HepG2 (cell line): ENCODE results near the gene RGS2. TPM values are rescaled to one million over a fixed set of nuclear protein-coding genes. Genes with fewer than 3 reads are reported as not detected.

Experiments used
- ATAC-seq: fragments of 200-7000 bp; cut with Tn5 transposase; 3 replicates; pipeline ENCODE4 v1.9.1; 2020; ENCODE audit warnings: mild to moderate bottlenecking, moderate library complexity
- BruUV-seq: library from RNA; stranded (reverse); fragments of 400-500 nt; replicated peaks from 2 replicates; lab custom pipeline; 2021; lab: Mats Ljungman, UMichigan
- CTCF ChIA-PET: fragments of 300-600 bp; formaldehyde crosslinking; extraction: SDS; loops from one replicate; lab custom pipeline; 2021; ENCODE audit warnings: low total read pairs, inconsistent platforms, low intra/inter-chr PET ratio; lab: Yijun Ruan, JAX
- POLR2A ChIA-PET: fragments of 350-600 bp; sonication (Branson Sonifier 250); formaldehyde crosslinking; loops from one replicate; lab custom pipeline; 2020; ENCODE audit warnings: antibody characterized with exemption, inconsistent platforms; lab: Yijun Ruan, JAX
- DNase-seq: peaks from one replicate; pipeline ENCODE4 v3.0.0-alpha.2; 2015; ENCODE audit warnings: low spot score
- FAIRE-seq: peaks from 3 replicates; lab custom pipeline; 2011; peaks lifted over from hg19 to GRCh38; lab: Jason Lieb, UNC
- H2AFZ ChIP-seq: one replicate; pipeline ENCODE4 v1.6.1; 2011; ENCODE audit warnings: low read length, inconsistent platforms
- H3K27ac ChIP-seq: fragments of 300-600 bp; 3 replicates; pipeline ENCODE4 v1.8.0; 2011; ENCODE audit warnings: mixed run types, mild to moderate bottlenecking, mixed read lengths, low read length, inconsistent platforms; ENCODE audit not compliant: insufficient read depth; ENCODE audit errors: extremely low read length
- H3K27me3 ChIP-seq, 2 experiments: fragments of 200-600 bp in 1 of 2; 2 replicates in 1 of 2; 3 replicates in 1 of 2; pipeline versions ENCODE4 v1.6.0 to v1.8.0; 2011; ENCODE audit warnings: low read length in 2 of 2, mild to moderate bottlenecking in 2 of 2, moderate library complexity in 2 of 2, inconsistent platforms in 1 of 2; ENCODE audit not compliant: insufficient read depth in 2 of 2, control insufficient read depth in 1 of 2
- H3K36me3 ChIP-seq, 2 experiments: fragments of 200-600 bp in 1 of 2; replicated peaks in 1 of 2; 2 replicates in 1 of 2; 3 replicates in 1 of 2; pipeline versions ENCODE4 v1.5.1 to v1.8.0; 2011; ENCODE audit warnings: low read length in 2 of 2, inconsistent platforms in 1 of 2; ENCODE audit not compliant: insufficient read depth in 2 of 2, control insufficient read depth in 1 of 2
- H3K4me1 ChIP-seq: 2 replicates; pipeline ENCODE4 v1.5.1; 2012; ENCODE audit warnings: low read length, inconsistent platforms; ENCODE audit not compliant: insufficient read depth
- H3K4me2 ChIP-seq: 2 replicates; pipeline ENCODE4 v1.6.0; 2011; ENCODE audit warnings: low read depth, low read length, inconsistent platforms
- H3K4me3 ChIP-seq, 3 experiments: fragments of 200-600 bp in 1 of 3; sonication (generic), shearing (Covaris generic) in 1 of 3; replicated peaks in 1 of 3; 2 replicates each; pipeline ENCODE4 v1.5.1; 2011 to 2016; ENCODE audit warnings: low read length in 3 of 3, inconsistent platforms in 2 of 3, low read depth in 2 of 3, mild to moderate bottlenecking in 2 of 3, control low read depth in 1 of 3, mixed read lengths in 1 of 3; ENCODE audit not compliant: insufficient read depth in 1 of 3
- H3K79me2 ChIP-seq: one replicate; pipeline ENCODE4 v1.6.1; 2011; ENCODE audit warnings: low read length, inconsistent platforms; ENCODE audit not compliant: insufficient read depth
- H3K9ac ChIP-seq: 2 replicates; pipeline ENCODE4 v1.6.0; 2011; ENCODE audit warnings: mild to moderate bottlenecking, low read depth, low read length, inconsistent platforms; ENCODE audit not compliant: insufficient read depth
- H3K9me3 ChIP-seq: 2 replicates; pipeline ENCODE4 v1.5.1; 2012; ENCODE audit warnings: mild to moderate bottlenecking, low read length
- H4K20me1 ChIP-seq: 2 replicates; pipeline ENCODE4 v1.6.0; 2011; ENCODE audit warnings: inconsistent platforms, mild to moderate bottlenecking, low read length, moderate library complexity; ENCODE audit not compliant: insufficient read depth
- AHDC1 ChIP-seq: sonication (generic); formaldehyde crosslinking; IDR thresholded peaks from 2 replicates; pipeline ENCODE4 v1.5.1; 2020; ENCODE audit warnings: mild to moderate bottlenecking, missing genetic modification reagents, borderline replicate concordance
- ARNT2 ChIP-seq: sonication (generic); formaldehyde crosslinking; IDR thresholded peaks from 2 replicates; pipeline ENCODE4 v1.8.0; 2022; ENCODE audit warnings: mild to moderate bottlenecking, low read depth, missing genetic modification reagents, moderate library complexity
- FOXO1 ChIP-seq: sonication (generic); formaldehyde crosslinking; IDR thresholded peaks from 2 replicates; pipeline ENCODE4 v1.4.0; 2020; ENCODE audit warnings: missing genetic modification reagents
- HNF4A ChIP-seq: sonication (generic); formaldehyde crosslinking; IDR thresholded peaks from 2 replicates; pipeline ENCODE4 v1.4.0; 2020; ENCODE audit warnings: missing genetic modification reagents
- HOMEZ ChIP-seq: IDR thresholded peaks from 2 replicates; pipeline ENCODE4 v1.6.1; 2016; ENCODE audit warnings: low read depth
- MEF2D ChIP-seq: sonication (generic); formaldehyde crosslinking; IDR thresholded peaks from 2 replicates; pipeline ENCODE4 v1.5.1; 2020; ENCODE audit warnings: mild to moderate bottlenecking, missing genetic modification reagents
- ONECUT2 ChIP-seq: sonication (generic); formaldehyde crosslinking; IDR thresholded peaks from 2 replicates; pipeline ENCODE4 v1.4.0; 2020; ENCODE audit warnings: missing genetic modification reagents
- RBM39 ChIP-seq: fragments of 200-400 bp; formaldehyde crosslinking; IDR thresholded peaks from one replicate; pipeline ENCODE4 v1.6.1; 2018; ENCODE audit warnings: antibody characterized with exemption, mild to moderate bottlenecking, low read depth, low read length; ENCODE audit not compliant: poor library complexity, severe bottlenecking
- SNRNP70 ChIP-seq: fragments of 200-400 bp; formaldehyde crosslinking; IDR thresholded peaks from 2 replicates; pipeline ENCODE4 v1.6.1; 2017; ENCODE audit warnings: mild to moderate bottlenecking, low read depth, low read length, moderate library complexity
- SOX13 ChIP-seq, 3 experiments: fragments of 450-650 bp in 1 of 3; sonication (generic) in 1 of 3; formaldehyde crosslinking in 1 of 3; IDR thresholded peaks in 2 of 3; conservative IDR thresholded peaks in 1 of 3; 2 replicates each; pipeline versions ENCODE4 v1.5.0 to v1.6.1; 2016 to 2020; ENCODE audit warnings: antibody characterized with exemption in 1 of 3, mild to moderate bottlenecking in 1 of 3, missing compliant biosample characterization in 1 of 3, missing genetic modification reagents in 1 of 3, moderate library complexity in 1 of 3
- SOX5 ChIP-seq: IDR thresholded peaks from 2 replicates; pipeline ENCODE4 v1.6.1; 2016; ENCODE audit warnings: borderline replicate concordance
- TEF ChIP-seq: sonication (generic); formaldehyde crosslinking; IDR thresholded peaks from 2 replicates; pipeline ENCODE4 v1.5.0; 2020; ENCODE audit warnings: missing genetic modification reagents
- ZGPAT ChIP-seq: IDR thresholded peaks from 2 replicates; pipeline ENCODE4 v1.6.1; 2016; ENCODE audit warnings: mild to moderate bottlenecking
- ZNF816 ChIP-seq: sonication (generic); formaldehyde crosslinking; IDR thresholded peaks from 2 replicates; pipeline ENCODE4 v1.8.0; 2022; ENCODE audit warnings: missing genetic modification reagents, mild to moderate bottlenecking, borderline replicate concordance
- WGBS: methylation state at CpG from one replicate; pipeline ENCODE4 v1.1.6; 2017; ENCODE audit warnings: low lambda C conversion rate; 5-methylcytosine and 5-hydroxymethylcytosine counted together
- in situ Hi-C: cut with HindIII; loops from 2 replicates; pipeline ENCODE4 v1.10.0; 2017; ENCODE audit warnings: low pct_unique_long_range_greater_than_20kb; ENCODE audit not compliant: extremely low pct_ligation_motif_present
- intact Hi-C: fragments of 100-400 bp; cut with micrococcal nuclease; formaldehyde crosslinking; loops from one replicate; pipeline ENCODE4 v1.10.0; 2022; ENCODE audit not compliant: unreplicated experiment
- polyA plus RNA-seq, 8 experiments: library from polyadenylated mRNA; depleted of rRNA in 3 of 8; stranded (reverse) in 7 of 8; unstranded in 1 of 8; fragments of >200 nt; fragmentation: Illumina TruSeq in 4 of 8; extraction: Trizol in 4 of 8; gene quantifications; 2 replicates each; pipeline versions ENCODE4 v1.2.1 to v1.2.3, GENCODE V29; 2011 to 2016; ENCODE audit warnings: low read depth in 4 of 8, missing spikeins in 1 of 8, mixed read lengths in 1 of 8; ENCODE audit not compliant: insufficient read depth in 1 of 8
- total RNA-seq, 5 experiments: library from RNA; depleted of rRNA; stranded (reverse); fragments of >200 nt; fragmentation: Illumina TruSeq; extraction: Trizol; gene quantifications; 2 replicates each; pipeline ENCODE4 v1.2.3, GENCODE V29; 2016; ENCODE audit warnings: low read depth in 1 of 5

The RGS2 gene
- total and polyA plus RNA-seq, 2 of the 13 experiments (the other 11 are each of a cell fraction or from before 2014, with no cell fraction given) = 0.64 to 1.4 TPM

GRCh38 chr1:192759104-192759503, 49.7 kb upstream of the RGS2 start:
- intact Hi-C loops = no loop called here
- TF ChIP-seq FOXO1 = peak; percentile 43; the same call in 1 of the 2 replicates
- no peak for TF ChIP-seq SNRNP70
- no peak for TF ChIP-seq RBM39
- 0 out of 2 replicates have a peak, but pooled peaks have one; percentile 24 for TF ChIP-seq ZGPAT (CRISPR knock-in tag)
- TF ChIP-seq SOX5 (CRISPR knock-in tag) = peak; percentile 87; the same call in 1 of the 2 replicates
- no peak for TF ChIP-seq ARNT2 (CRISPR knock-in tag)
- peak; percentile 81 for TF ChIP-seq AHDC1
- peak; percentile 70 for TF ChIP-seq HNF4A (CRISPR knock-in tag)
- TF ChIP-seq ONECUT2 (CRISPR knock-in tag) = 0 out of 2 replicates have a peak, but pooled peaks have one; percentile 21
- TF ChIP-seq HOMEZ (CRISPR knock-in tag) = peak; percentile 67; the same call in 1 of the 2 replicates
- TF ChIP-seq TEF (CRISPR knock-in tag) = no peak
- no peak for TF ChIP-seq ZNF816
- 0 out of 2 replicates have a peak, but pooled peaks have one; percentile 23 for TF ChIP-seq SOX13 (IDR thresholded peaks at IDR 0.05)
- TF ChIP-seq SOX13 (CRISPR knock-in tag; conservative IDR thresholded peaks at IDR 0.05 in 1 of 2, IDR thresholded peaks at IDR 0.05 in 1 of 2) = peak in 1 of 2 experiments; percentile 95; a peak in 2 of 4 replicates
- peak; percentile 97 for TF ChIP-seq MEF2D (CRISPR knock-in tag)

More at GRCh38 chr1:192759104-192759503, 49.7 kb upstream of the RGS2 start:
- H2AFZ ChIP-seq = no peak overlapping the region
- H3K36me3 ChIP-seq = no peaks in the 10 kb centered on the region
- peaks cover 20% of the 10 kb centered on the region for H3K4me1 ChIP-seq
- no peak overlapping the region for H3K4me3 ChIP-seq
- no peak overlapping the region for H3K9ac ChIP-seq
- POLR2A ChIA-PET = no interaction called here
- no TSS peak for BruUV-seq
- H3K4me2 ChIP-seq = no peak overlapping the region
- DNase-seq = peak; percentile 6
- WGBS = 6% methylated on average over 1 of the region's 1 CpG
- CTCF ChIA-PET = no interaction called here
- no peak for FAIRE-seq
- no peaks in the 10 kb centered on the region for H3K9me3 ChIP-seq
- H4K20me1 ChIP-seq = no peaks in the 10 kb centered on the region
- ATAC-seq = peak; percentile 42; the same call in 1 of the 3 replicates
- no peaks in the 10 kb centered on the region for H3K79me2 ChIP-seq
- H3K27ac ChIP-seq = no peak overlapping the region
- in situ Hi-C loops = loop anchor here (25.0 kb wide), 1 partner anchor 272 kb away; no protein-coding TSS in a partner anchor
- no peaks in the 10 kb centered on the region; a peak in 1 of 5 replicates for H3K27me3 ChIP-seq
